ENCODE measurements around the gene DACT1.

DNA sequence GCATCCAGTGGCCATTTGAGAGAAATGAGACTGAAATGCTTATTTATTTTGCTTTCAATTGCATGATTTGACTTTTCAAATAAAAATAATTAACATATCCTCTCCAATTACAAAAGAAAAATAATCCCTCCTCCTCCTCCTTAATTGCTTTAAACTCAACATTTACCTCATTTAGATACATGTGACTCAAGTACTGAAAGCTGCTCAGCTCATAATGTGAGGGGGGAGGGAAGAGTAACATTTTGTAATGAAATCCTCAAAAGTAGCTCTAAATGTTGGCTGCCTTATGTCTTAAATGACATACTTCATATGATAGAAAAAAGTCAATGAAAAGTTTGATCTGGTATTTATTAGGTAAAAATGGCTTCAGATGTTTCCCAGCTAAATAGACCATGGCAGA lies 29.0 kb downstream of the DACT1 start:
- no peak for TF ChIP-seq SUZ12 (IDR thresholded peaks at IDR 0.05; ENCODE audit: extremely low read depth, insufficient read depth, insufficient read length)
- no peak for TF ChIP-seq YY1 (IDR thresholded peaks at IDR 0.05; ENCODE audit: insufficient read depth, insufficient read length)
